DND-41 (cell line): ENCODE results near the gene SNAP29.
"Not testable (repeated sequence)": the region's sequence is repeated elsewhere in the genome, so short reads cannot be mapped to it uniquely, and the experiment has no call there.

ENCODE experiments used
- ATAC-seq: fragments of 200-7000 bp; cut with Tn5 transposase; 3 replicates; pipeline ENCODE4 v1.9.1; 2021; ENCODE audit warnings: low read depth; ENCODE audit not compliant: insufficient read depth
- DNase-seq: peaks from one replicate; pipeline ENCODE4 v3.0.0-alpha.2; 2020
- H2AFZ ChIP-seq: 2 replicates; pipeline ENCODE4 v1.6.0; 2012; ENCODE audit warnings: low read depth, low read length
- H3K27ac ChIP-seq: 2 replicates; pipeline ENCODE4 v1.5.1; 2012; ENCODE audit warnings: low read length, inconsistent platforms
- H3K27me3 ChIP-seq: fragments of 200-600 bp; sonication (generic); 2 replicates; pipeline ENCODE4 v1.6.0; 2012; ENCODE audit warnings: low read length, mild to moderate bottlenecking, inconsistent platforms; ENCODE audit not compliant: insufficient read depth, poor library complexity
- H3K36me3 ChIP-seq: 2 replicates; pipeline ENCODE4 v1.5.1; 2012; ENCODE audit warnings: low read length, inconsistent platforms; ENCODE audit not compliant: insufficient read depth
- H3K4me1 ChIP-seq: 2 replicates; pipeline ENCODE4 v1.5.1; 2012; ENCODE audit warnings: mild to moderate bottlenecking, low read length; ENCODE audit not compliant: insufficient read depth
- H3K4me2 ChIP-seq: 2 replicates; pipeline ENCODE4 v1.6.0; 2012; ENCODE audit warnings: mild to moderate bottlenecking, moderate library complexity, low read length, inconsistent platforms; ENCODE audit not compliant: insufficient read depth
- H3K4me3 ChIP-seq, 2 experiments: fragments of 200-600 bp in 1 of 2; shearing (Covaris generic) in 1 of 2; 2 replicates each; pipeline ENCODE4 v1.5.1; 2012 to 2016; ENCODE audit warnings: inconsistent platforms in 2 of 2, low read length in 2 of 2, mild to moderate bottlenecking in 2 of 2, low read depth in 1 of 2, moderate library complexity in 1 of 2
- H3K79me2 ChIP-seq: 2 replicates; pipeline ENCODE4 v1.6.0; 2012; ENCODE audit warnings: low read length, inconsistent platforms; ENCODE audit not compliant: insufficient read depth
- H3K9ac ChIP-seq: 2 replicates; pipeline ENCODE4 v1.6.0; 2012; ENCODE audit warnings: low read depth, mild to moderate bottlenecking, inconsistent platforms, low read length, moderate library complexity
- H3K9me3 ChIP-seq: 2 replicates; pipeline ENCODE4 v1.5.1; 2012; ENCODE audit warnings: low read length, moderate library complexity, mild to moderate bottlenecking, inconsistent platforms; ENCODE audit not compliant: insufficient read depth, severe bottlenecking
- H4K20me1 ChIP-seq: 2 replicates; pipeline ENCODE4 v1.6.0; 2012; ENCODE audit warnings: low read length; ENCODE audit not compliant: insufficient read depth
- CTCF ChIP-seq: IDR thresholded peaks from 2 replicates; pipeline ENCODE4 v1.5.1; 2012; ENCODE audit warnings: borderline replicate concordance, low read length, moderate library complexity, mild to moderate bottlenecking; ENCODE audit not compliant: poor library complexity, severe bottlenecking; ENCODE audit errors: extremely low read depth
- EZH2 ChIP-seq: IDR thresholded peaks from 3 replicates; pipeline ENCODE4 v1.6.1; 2012; ENCODE audit warnings: borderline replicate concordance, low read depth, mild to moderate bottlenecking, moderate library complexity, low read length, inconsistent platforms; ENCODE audit not compliant: severe bottlenecking

The SNAP29 gene

GRCh38 chr22:20823264-20823663, 35.5 kb upstream of the SNAP29 start:
- Histone ChIP-seq H3K9me3 (no peaks in the 10 kb centered on the region), H3K4me1 (no peaks in the 10 kb centered on the region), H3K27ac (no peak overlapping the region), H3K36me3 (peaks cover 64% of the 10 kb centered on the region), H3K4me3 (no peak overlapping the region), H2AFZ (no peak overlapping the region), H3K27me3 (no peaks in the 10 kb centered on the region), H3K4me2 (no peak overlapping the region), H4K20me1 (no peaks in the 10 kb centered on the region), H3K79me2 (no peaks in the 10 kb centered on the region), H3K9ac (no peak overlapping the region)
- ATAC-seq, result no peak
- DNase-seq, result no peak
- TF ChIP-seq CTCF (no peak), EZH2 (no peak)

- H3K36me3 ChIP-seq, result peaks cover 55% of the 10 kb centered on the region
- H3K9ac ChIP-seq, result not testable (repeated sequence)
Measured at GRCh38 chr22:20825216-20825615, 33.6 kb upstream of the SNAP29 start.

GRCh38 chr22:20825624-20826023, 33.2 kb upstream of the SNAP29 start:
- Histone ChIP-seq H3K79me2 (no peaks in the 10 kb centered on the region), H3K9ac (no peak overlapping the region), H3K9me3 (no peaks in the 10 kb centered on the region), H2AFZ (no peak overlapping the region), H3K4me2 (no peak overlapping the region), H3K27me3 (no peaks in the 10 kb centered on the region), H3K4me3 (no peak overlapping the region), H3K27ac (no peak overlapping the region), H4K20me1 (no peaks in the 10 kb centered on the region), H3K4me1 (no peaks in the 10 kb centered on the region), H3K36me3 (peaks cover 55% of the 10 kb centered on the region)
- DNase-seq, result no peak
- ATAC-seq, result no peak
- TF ChIP-seq EZH2, result no peak

More at GRCh38 chr22:20825216-20825615, 33.6 kb upstream of the SNAP29 start:
- not testable (repeated sequence) for ATAC-seq, DNase-seq, H3K27ac ChIP-seq, H3K9me3 ChIP-seq, H4K20me1 ChIP-seq, H3K4me1 ChIP-seq, H3K4me3 ChIP-seq, H3K79me2 ChIP-seq, H2AFZ ChIP-seq, H3K27me3 ChIP-seq, H3K4me2 ChIP-seq

- peaks cover 62% of the 10 kb centered on the region for H3K36me3 ChIP-seq
- not testable (repeated sequence) for H3K4me2 ChIP-seq, H3K4me3 ChIP-seq, H3K4me1 ChIP-seq, H3K9me3 ChIP-seq, H3K27me3 ChIP-seq, ATAC-seq, H3K9ac ChIP-seq, H4K20me1 ChIP-seq, H3K79me2 ChIP-seq, DNase-seq, H2AFZ ChIP-seq, H3K27ac ChIP-seq
Measured at GRCh38 chr22:20826373-20827152, 32.2 kb upstream of the SNAP29 start.

- H2AFZ ChIP-seq, result no peak overlapping the region
- H3K9ac ChIP-seq, result no peak overlapping the region
- H3K79me2 ChIP-seq, result peaks cover 6% of the 10 kb centered on the region
- H3K27ac ChIP-seq, result no peak overlapping the region
- no peak overlapping the region for H3K4me2 ChIP-seq
- no peak overlapping the region for H3K4me3 ChIP-seq
- TF ChIP-seq EZH2, result no peak
- no peak for TF ChIP-seq CTCF
- no peaks in the 10 kb centered on the region for H3K27me3 ChIP-seq
- H4K20me1 ChIP-seq, result peaks cover 4% of the 10 kb centered on the region; the same call in 1 of the 2 replicates
- H3K36me3 ChIP-seq, result peaks cover 65% of the 10 kb centered on the region
- ATAC-seq (no peak), DNase-seq (no peak)
- no peaks in the 10 kb centered on the region for H3K4me1 ChIP-seq
- no peaks in the 10 kb centered on the region for H3K9me3 ChIP-seq
Measured at GRCh38 chr22:20829491-20830134, 29.2 kb upstream of the SNAP29 start.
